OCI-M2 (cell line): ENCODE measurements around the gene CARD19.
A peak's percentile ranks its signal among the peaks of the same experiment; 100 is the strongest.

Source experiments
- DNase-seq: peaks from one replicate; lab custom pipeline; 2025; ENCODE audit not compliant: unreplicated experiment; lab: John Stamatoyannopoulos, UW

CARD19 gene

DNA sequence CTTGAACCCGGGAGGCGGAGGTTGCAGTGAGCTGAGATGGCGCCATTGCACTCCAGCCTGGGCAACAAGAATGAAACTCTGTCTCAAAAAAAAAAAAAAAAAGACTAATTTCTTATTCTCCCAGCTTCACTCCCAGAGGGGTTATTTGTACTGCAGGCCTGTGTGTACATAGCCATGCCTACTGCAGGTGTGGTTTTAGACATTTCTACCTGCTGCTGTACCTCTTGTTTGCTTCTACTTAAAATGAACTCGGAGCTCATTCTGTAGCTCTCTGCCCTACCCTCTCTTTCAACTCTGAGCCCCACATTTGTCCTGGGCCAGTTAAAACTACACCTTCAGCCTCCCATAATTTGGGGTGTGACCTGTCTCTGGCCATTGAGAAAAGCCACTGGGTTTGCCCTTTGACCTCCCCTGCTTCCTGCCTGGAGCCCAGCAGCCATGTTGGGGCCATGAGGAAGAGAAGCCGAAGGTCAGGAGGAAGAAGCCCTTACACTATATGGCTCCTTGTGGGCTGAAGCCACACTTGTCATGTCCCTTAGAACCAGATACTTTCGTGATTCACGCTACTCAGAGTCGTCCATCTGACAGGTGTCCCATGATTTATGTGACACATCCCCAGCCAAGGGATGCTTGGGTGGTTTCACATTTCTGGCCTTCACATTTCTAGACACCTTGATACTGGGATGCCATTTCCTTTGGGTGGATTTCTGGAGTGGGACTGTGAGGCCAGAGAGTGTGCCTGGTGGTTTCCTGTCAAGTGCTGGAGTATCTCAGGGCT lies 9.4 kb upstream of the CARD19 start:
- DNase-seq = no peak

GRCh38 chr9:93087971-93088655 lies 7.9 kb upstream of the CARD19 start:
- DNase-seq = no peak

DNA sequence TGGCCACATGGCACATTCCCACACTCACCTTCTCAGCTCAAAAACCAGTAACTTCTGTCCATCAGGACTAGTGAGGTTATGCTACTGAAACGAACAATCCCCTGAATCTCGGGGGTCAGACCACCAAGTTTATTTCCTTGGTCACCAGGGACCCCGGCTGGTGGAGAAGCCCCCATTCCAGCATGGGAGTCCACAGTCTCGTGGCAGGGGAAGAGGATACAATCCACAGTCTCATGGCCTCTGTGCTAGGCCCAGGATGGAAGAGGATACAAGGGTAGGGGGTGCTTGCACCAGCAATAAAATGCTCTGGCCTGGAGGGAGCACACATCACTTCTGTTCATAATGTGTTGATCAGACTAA lies 7.4 kb upstream of the CARD19 start:
- DNase-seq = no peak

DNA sequence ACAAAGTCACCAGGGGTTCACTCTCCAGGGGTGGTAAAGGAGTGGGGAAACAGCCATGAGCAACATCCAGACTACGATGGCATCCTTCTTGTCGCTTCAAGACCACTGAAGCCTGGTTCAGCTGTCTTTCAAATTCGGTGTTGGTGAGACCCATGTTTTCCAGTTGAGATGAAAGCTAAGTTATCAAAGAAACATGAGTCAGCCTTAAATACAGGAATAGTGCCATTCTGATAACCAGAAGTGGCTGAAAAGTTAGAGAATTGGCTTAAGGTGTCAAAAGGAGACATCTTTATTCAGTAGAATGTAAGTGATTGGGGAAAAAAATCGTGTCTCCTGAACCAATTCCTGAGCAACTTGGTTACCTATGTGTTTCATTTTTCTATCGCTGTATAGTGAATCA lies 7.0 kb upstream of the CARD19 start:
- no peak for DNase-seq

GRCh38 chr9:93089481-93089991 lies 6.5 kb upstream of the CARD19 start:
- no peak for DNase-seq

- no peak for DNase-seq
Observed at GRCh38 chr9:93090091-93090655, 5.8 kb upstream of the CARD19 start.

- DNase-seq = no peak
Observed at GRCh38 chr9:93091056-93091452, 5.0 kb upstream of the CARD19 start.

DNA sequence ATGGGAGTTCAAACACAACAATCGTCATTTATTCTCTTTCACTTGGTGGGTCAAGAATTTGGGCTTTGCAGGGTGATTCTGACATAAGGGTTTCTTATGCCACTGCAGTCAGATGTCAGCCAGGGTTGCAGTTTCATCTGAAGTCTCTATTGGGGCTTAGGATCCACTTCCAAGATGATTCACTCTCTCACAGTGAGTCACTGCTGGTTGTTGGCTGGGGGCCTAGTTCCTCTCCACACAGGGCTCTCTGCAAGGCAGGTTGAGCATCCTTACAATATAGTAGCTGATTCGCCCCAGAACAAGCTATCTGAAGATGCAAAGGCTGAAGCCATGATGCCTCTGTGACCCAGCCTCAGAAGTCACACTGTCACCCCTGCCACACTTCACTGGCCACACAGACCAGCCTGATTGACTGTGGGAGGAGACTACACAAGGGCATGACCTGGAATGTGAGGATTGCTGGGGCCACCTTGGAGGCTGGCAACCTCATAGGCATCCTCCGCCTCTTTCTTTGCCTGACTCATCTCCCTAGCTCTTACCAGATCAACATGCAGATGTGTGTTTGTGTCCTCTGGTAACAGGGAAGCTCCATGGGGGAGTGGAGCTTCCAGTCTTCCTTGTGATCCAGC lies 4.5 kb upstream of the CARD19 start:
- DNase-seq = no peak

GRCh38 chr9:93092251-93092991 lies 3.6 kb upstream of the CARD19 start:
- DNase-seq = no peak

DNA sequence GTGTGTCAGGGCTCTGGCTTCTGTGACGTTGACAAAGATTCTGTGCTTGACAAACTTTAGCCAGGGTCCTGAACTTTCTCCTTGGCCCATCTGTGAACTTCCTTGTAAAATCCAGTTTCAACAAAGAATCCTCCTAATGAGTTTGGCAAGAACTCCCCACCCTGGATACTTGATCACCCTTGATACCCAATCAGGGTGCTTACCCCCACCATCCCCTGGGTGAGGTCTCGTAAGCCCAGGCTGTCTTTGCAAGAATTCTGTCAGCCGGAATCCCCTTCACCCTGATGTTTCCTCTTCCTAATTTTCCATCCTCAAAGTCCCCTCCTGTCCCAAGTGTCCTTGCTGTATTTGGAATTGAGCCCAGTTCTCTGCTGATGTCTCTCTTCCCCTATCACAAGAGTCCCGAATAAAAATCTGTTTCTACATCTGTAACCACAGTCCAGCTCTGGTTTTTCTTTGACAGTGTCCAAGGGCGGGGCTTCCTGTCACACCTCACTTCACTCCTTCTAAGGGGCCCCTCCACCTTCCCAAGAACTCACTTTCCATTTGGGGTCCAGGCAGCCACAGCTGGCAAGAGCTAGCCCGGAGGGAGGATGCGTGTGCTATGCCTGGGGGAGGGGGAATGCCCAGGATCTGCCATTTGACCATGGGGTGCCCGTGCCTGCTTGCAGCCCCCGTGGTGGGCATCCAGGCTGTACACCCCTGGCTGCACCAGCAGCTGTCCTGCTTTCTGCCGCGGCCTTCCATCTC lies 2.7 kb upstream of the CARD19 start:
- DNase-seq = no peak

DNA sequence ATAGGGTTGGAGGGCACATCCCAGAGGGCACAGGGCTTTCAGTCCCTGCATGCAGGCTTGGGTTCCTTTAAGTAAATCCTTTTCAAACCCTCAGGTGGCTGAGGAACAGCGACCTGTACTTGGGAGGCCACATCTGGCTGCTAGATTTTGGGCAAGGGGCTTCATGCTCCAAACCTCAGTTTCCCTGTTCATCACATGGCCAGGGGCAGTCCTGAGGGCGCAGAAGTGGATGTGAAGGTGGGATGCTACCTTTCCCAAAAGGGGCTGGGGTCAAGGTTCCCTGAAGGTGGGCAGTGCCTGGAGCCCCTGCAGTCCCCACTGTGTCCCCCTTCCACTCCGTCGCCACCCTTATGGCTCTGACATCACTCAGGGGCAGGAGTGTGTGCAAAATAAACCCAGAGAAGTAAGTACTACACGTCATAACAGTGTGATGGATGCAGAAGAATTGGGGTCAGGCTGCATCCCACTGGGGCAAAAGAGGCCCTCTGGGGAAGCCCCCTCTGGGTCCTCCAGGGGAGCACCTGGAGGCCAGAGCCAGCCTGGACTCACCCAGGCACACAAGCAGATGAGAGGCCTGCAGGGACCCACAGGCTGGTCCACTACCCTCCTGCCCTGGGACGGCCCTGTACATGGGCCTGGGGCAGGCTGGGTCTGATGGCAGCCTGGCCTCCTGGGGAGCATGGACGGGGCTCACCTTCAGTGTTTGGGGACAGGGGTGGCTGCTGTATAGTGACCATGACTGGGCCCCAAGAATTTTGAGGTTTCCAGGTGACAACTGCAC lies 1.9 kb upstream of the CARD19 start:
- DNase-seq = no peak

GRCh38 chr9:93094658-93095204 lies 1.3 kb upstream of the CARD19 start:
- DNase-seq = no peak

GRCh38 chr9:93095205-93096130 lies 549 bp upstream of the CARD19 start:
- peak; percentile 85 for DNase-seq

DNA sequence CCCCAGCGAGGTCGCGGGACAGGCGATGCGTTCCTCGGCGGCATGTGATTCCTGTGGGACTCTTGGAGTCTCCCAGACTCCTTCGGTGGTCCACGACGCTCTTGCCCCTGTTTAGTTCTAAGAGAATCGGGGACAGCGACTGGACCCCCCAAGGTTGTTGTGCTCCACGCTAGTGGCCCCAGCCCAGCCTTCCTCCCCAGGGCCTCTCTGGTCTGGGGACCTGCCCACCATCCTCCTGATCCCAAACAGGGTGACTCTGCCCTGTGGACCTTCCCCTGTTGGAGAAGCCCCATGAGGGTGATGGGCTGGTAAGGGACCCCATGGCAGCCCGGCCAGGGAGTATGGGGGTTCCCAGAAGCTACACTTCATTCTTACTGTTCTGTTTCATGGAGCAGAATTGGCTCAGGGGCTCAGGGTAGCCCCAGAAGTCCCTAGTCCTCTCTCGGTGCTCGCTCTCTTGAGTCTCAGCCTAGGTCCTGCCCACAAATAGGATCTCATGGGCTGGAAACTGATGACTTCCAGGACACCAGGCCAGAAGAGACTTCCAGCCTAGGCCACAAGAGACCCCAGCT lies 880 bp downstream of the CARD19 start:
- no peak for DNase-seq

GRCh38 chr9:93097511-93098201 lies 1.6 kb downstream of the CARD19 start:
- DNase-seq = no peak

DNA sequence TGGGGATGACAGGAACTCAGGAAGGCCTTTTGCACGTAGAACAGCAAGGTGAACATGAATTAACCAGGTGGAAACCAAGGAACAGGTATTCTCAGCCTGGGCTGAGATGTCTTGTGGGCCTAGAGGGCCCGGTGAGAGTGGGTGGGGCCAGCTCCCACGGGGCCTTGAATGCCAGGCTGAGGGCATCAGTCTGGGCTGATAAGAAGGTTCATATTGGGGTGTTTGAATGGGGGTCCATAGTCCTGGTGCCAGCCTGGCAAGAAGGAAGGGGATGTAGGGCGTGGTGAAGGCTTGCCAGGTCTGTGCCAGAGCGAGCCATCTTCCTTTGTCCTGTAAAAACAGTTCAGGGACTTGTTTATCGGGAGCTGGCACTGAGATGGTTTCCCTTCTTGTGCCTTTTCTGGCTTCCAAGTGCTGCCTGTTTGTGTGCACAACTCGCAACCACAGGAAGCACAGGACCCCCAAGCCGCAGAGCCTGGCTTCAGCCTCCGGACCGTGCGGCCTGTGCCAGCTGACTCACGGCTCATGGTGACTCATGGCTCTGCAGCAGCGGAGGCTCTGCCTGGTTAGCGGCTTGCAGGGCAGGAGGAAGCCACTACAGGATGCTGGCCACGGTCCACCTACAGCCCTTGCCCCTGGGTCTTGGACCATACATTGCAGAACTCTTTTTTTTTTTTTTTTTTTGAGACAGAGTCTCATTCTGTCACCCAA lies 2.4 kb downstream of the CARD19 start:
- DNase-seq = no peak
